Smooth muscle cell (in vitro differentiated cells): ENCODE results near the gene PPL. TPM values are rescaled to one million over a fixed set of nuclear protein-coding genes. Genes with fewer than 3 reads are reported as not detected.

Source experiments
- DNase-seq: peaks from one replicate; lab custom pipeline; 2025; ENCODE audit not compliant: unreplicated experiment; lab: John Stamatoyannopoulos, UW
- H2AFZ ChIP-seq: fragments of 200-600 bp; sonication (generic); 2 replicates; pipeline ENCODE4 v1.6.0; 2016; ENCODE audit warnings: antibody characterized with exemption, low read depth, mild to moderate bottlenecking
- H3F3A ChIP-seq: fragments of 200-600 bp; sonication (generic); 2 replicates; pipeline ENCODE4 v1.6.0; 2017; ENCODE audit warnings: antibody characterized with exemption, low read depth
- H3K27ac ChIP-seq: fragments of 200-600 bp; sonication (generic); 2 replicates; pipeline ENCODE4 v1.5.1; 2016; ENCODE audit warnings: low read depth, mild to moderate bottlenecking
- H3K27me3 ChIP-seq: fragments of 200-600 bp; sonication (generic); 2 replicates; pipeline ENCODE4 v1.6.1; 2016; ENCODE audit warnings: low read depth, mild to moderate bottlenecking
- H3K36me3 ChIP-seq: fragments of 200-600 bp; sonication (generic); 2 replicates; pipeline ENCODE4 v1.5.1; 2016; ENCODE audit warnings: low read depth
- H3K4me1 ChIP-seq: fragments of 200-600 bp; sonication (generic); 2 replicates; pipeline ENCODE4 v1.5.1; 2016; ENCODE audit warnings: low read depth
- H3K4me2 ChIP-seq: fragments of 200-600 bp; sonication (generic); 2 replicates; pipeline ENCODE4 v1.6.0; 2016; ENCODE audit warnings: mild to moderate bottlenecking
- H3K4me3 ChIP-seq: fragments of 200-600 bp; sonication (generic); 2 replicates; pipeline ENCODE4 v1.5.1; 2016; ENCODE audit warnings: mild to moderate bottlenecking
- H3K79me2 ChIP-seq: fragments of 200-600 bp; sonication (generic); 2 replicates; pipeline ENCODE4 v1.6.0; 2016; ENCODE audit warnings: low read depth, mild to moderate bottlenecking
- H3K9ac ChIP-seq: fragments of 200-600 bp; sonication (generic); 2 replicates; pipeline ENCODE4 v1.6.0; 2016; ENCODE audit warnings: low read depth
- H3K9me3 ChIP-seq: fragments of 200-600 bp; sonication (generic); replicated peaks from 2 replicates; pipeline ENCODE4 v1.5.1; 2016; ENCODE audit warnings: low read depth
- H4K20me1 ChIP-seq: fragments of 200-600 bp; sonication (generic); 2 replicates; pipeline ENCODE4 v1.6.0; 2016; ENCODE audit warnings: low read depth
- WGBS: methylation state at CpG from one replicate; pipeline ENCODE4 v1.1.7; 2016; ENCODE audit warnings: low lambda C conversion rate; 5-methylcytosine and 5-hydroxymethylcytosine counted together
- polyA plus RNA-seq: library from polyadenylated mRNA; unstranded; fragments of >200 nt; fragmentation: Nextera tagmentation; extraction: Ambion mirVana; gene quantifications from 2 replicates; pipeline ENCODE4 v1.2.1, GENCODE V29; 2016
- total RNA-seq: library from RNA; depleted of rRNA; stranded (reverse); fragments of >200 nt; gene quantifications from 2 replicates; pipeline ENCODE4 v1.2.3, GENCODE V29; 2014
- TF ChIP-seq, protein P1 (sequence below): fragments of 200-600 bp; sonication (generic); IDR thresholded peaks from 2 replicates; pipeline ENCODE4 v1.5.1; 2017; ENCODE audit warnings: borderline replicate concordance, mild to moderate bottlenecking, antibody characterized with exemption; ENCODE audit not compliant: insufficient read depth, poor library complexity, severe bottlenecking

The PPL gene
- total and polyA plus RNA-seq, 2 experiments from 2014 or later = 3.0 to 7.7 TPM

GRCh38 chr16:4864728-4865127, 72.2 kb downstream of the PPL start:
- no peak overlapping the region for H3K9ac ChIP-seq
- TF ChIP-seq, protein P1, sequence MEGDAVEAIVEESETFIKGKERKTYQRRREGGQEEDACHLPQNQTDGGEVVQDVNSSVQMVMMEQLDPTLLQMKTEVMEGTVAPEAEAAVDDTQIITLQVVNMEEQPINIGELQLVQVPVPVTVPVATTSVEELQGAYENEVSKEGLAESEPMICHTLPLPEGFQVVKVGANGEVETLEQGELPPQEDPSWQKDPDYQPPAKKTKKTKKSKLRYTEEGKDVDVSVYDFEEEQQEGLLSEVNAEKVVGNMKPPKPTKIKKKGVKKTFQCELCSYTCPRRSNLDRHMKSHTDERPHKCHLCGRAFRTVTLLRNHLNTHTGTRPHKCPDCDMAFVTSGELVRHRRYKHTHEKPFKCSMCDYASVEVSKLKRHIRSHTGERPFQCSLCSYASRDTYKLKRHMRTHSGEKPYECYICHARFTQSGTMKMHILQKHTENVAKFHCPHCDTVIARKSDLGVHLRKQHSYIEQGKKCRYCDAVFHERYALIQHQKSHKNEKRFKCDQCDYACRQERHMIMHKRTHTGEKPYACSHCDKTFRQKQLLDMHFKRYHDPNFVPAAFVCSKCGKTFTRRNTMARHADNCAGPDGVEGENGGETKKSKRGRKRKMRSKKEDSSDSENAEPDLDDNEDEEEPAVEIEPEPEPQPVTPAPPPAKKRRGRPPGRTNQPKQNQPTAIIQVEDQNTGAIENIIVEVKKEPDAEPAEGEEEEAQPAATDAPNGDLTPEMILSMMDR = no peak
- H3K9me3 ChIP-seq = no peaks in the 10 kb centered on the region
- WGBS = 95% methylated on average over 3 of the region's 3 CpGs
- H4K20me1 ChIP-seq = peaks cover 87% of the 10 kb centered on the region
- no peak overlapping the region for H3K4me2 ChIP-seq
- H3K4me1 ChIP-seq = no peaks in the 10 kb centered on the region
- H2AFZ ChIP-seq = no peak overlapping the region
- no peak overlapping the region for H3K4me3 ChIP-seq
- no peak overlapping the region for H3K27ac ChIP-seq
- H3F3A ChIP-seq = no peaks in the 10 kb centered on the region
- H3K27me3 ChIP-seq = no peaks in the 10 kb centered on the region
- DNase-seq = no peak
- peaks cover 12% of the 10 kb centered on the region for H3K36me3 ChIP-seq
- peaks cover 75% of the 10 kb centered on the region for H3K79me2 ChIP-seq

DNA sequence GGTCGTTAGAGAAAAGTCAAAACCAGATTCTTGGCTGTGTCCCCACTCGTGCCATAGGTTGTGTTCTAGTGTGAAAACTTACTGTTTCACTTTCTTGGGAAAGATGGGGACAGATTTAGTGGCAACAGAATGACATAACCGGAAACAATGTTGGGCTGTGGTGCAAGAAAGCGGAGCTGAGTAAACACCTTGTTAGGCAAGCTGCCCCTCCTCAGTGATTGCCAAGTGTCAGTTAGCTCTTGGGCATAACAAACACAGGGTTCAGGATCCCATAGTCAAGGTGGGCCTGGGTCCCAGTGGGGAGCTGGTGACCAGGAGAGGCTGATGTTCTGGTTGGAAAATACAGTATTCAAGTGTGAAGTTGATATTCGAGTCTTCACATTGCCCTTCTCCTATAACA, 74.3 kb downstream of the PPL start:
- H3K4me1 ChIP-seq = no peaks in the 10 kb centered on the region
- no peak for DNase-seq
- H3K27ac ChIP-seq = no peak overlapping the region
- 90% methylated on average over 5 of the region's 5 CpGs for WGBS
- H3F3A ChIP-seq = no peaks in the 10 kb centered on the region
- H3K9me3 ChIP-seq = no peaks in the 10 kb centered on the region
- H3K9ac ChIP-seq = no peak overlapping the region
- peaks cover 21% of the 10 kb centered on the region for H3K36me3 ChIP-seq
- H4K20me1 ChIP-seq = peaks cover 70% of the 10 kb centered on the region
- H2AFZ ChIP-seq = no peak overlapping the region
- H3K4me2 ChIP-seq = no peak overlapping the region
- peaks cover 76% of the 10 kb centered on the region for H3K79me2 ChIP-seq
- TF ChIP-seq, protein P1 = no peak
- H3K4me3 ChIP-seq = no peak overlapping the region
- H3K27me3 ChIP-seq = no peaks in the 10 kb centered on the region

- H3K9ac ChIP-seq = no peak overlapping the region
Observed at GRCh38 chr16:4860727-4861342, 76.1 kb downstream of the PPL start.

GRCh38 chr16:4859900-4860255, 77.1 kb downstream of the PPL start:
- DNase-seq = no peak
- H3K4me2 ChIP-seq = no peak overlapping the region
- H2AFZ ChIP-seq = no peak overlapping the region
- H3K4me1 ChIP-seq = no peaks in the 10 kb centered on the region
- H3K9me3 ChIP-seq = no peaks in the 10 kb centered on the region
- H3K4me3 ChIP-seq = no peak overlapping the region
- no peaks in the 10 kb centered on the region for H3F3A ChIP-seq
- no peaks in the 10 kb centered on the region for H3K27me3 ChIP-seq
- peaks cover 26% of the 10 kb centered on the region for H3K36me3 ChIP-seq
- peaks cover 59% of the 10 kb centered on the region for H3K79me2 ChIP-seq
- H4K20me1 ChIP-seq = peaks cover 68% of the 10 kb centered on the region
- no peak overlapping the region for H3K27ac ChIP-seq
- no peak overlapping the region for H3K9ac ChIP-seq
- TF ChIP-seq, protein P1 = no peak
- 86% methylated on average over 10 of the region's 10 CpGs for WGBS

More at GRCh38 chr16:4860727-4861342, 76.1 kb downstream of the PPL start:
- Histone ChIP-seq H2AFZ (no peak overlapping the region), H3K9me3 (no peaks in the 10 kb centered on the region), H3K27me3 (no peaks in the 10 kb centered on the region), H3K36me3 (peaks cover 25% of the 10 kb centered on the region), H3K4me3 (no peak overlapping the region), H3K4me2 (no peak overlapping the region), H3K4me1 (no peaks in the 10 kb centered on the region), H4K20me1 (peaks cover 70% of the 10 kb centered on the region), H3F3A (no peaks in the 10 kb centered on the region), H3K27ac (no peak overlapping the region), H3K79me2 (peaks cover 68% of the 10 kb centered on the region)
- WGBS = 98% methylated on average over 14 of the region's 14 CpGs
- TF ChIP-seq, protein P1 = no peak
- DNase-seq = no peak
